SK-N-SH treated with all-trans-retinoic acid at 6 μM for 48 hours (cell line): ENCODE data around the gene CAND2.

ENCODE experiments used
- ATAC-seq: fragments of 200-7000 bp; cut with Tn5 transposase; 3 replicates; pipeline ENCODE4 v1.9.1; 2020; ENCODE audit warnings: mild to moderate bottlenecking, moderate library complexity
- ARNTL ChIP-seq: fragments of 450-650 bp; formaldehyde crosslinking; IDR thresholded peaks from 2 replicates; pipeline ENCODE4 v1.5.0; 2020; ENCODE audit warnings: low read depth, mild to moderate bottlenecking, moderate library complexity, borderline replicate concordance
- BACH2 ChIP-seq: fragments of 250-450 bp; sonication (Bioruptor Pico); IDR thresholded peaks from 2 replicates; pipeline ENCODE4 v1.9.0; 2021; ENCODE audit warnings: mild to moderate bottlenecking, borderline replicate concordance
- CREB5 ChIP-seq: fragments of 250-450 bp; sonication (Bioruptor Pico); IDR thresholded peaks from 2 replicates; pipeline ENCODE4 v1.5.1; 2020; ENCODE audit warnings: low read depth, mild to moderate bottlenecking, moderate library complexity
- CSDC2 ChIP-seq: fragments of 250-450 bp; sonication (Bioruptor Pico); IDR thresholded peaks from 2 replicates; pipeline ENCODE4 v1.5.0; 2020; ENCODE audit warnings: mild to moderate bottlenecking, moderate library complexity
- CSRNP3 ChIP-seq: fragments of 250-450 bp; sonication (Bioruptor Pico); IDR thresholded peaks from 2 replicates; pipeline ENCODE4 v1.5.1; 2021; ENCODE audit warnings: mild to moderate bottlenecking, moderate library complexity
- ESRRG ChIP-seq: fragments of 250-450 bp; sonication (Bioruptor Pico); IDR thresholded peaks from 2 replicates; pipeline ENCODE4 v1.6.1; 2021; ENCODE audit warnings: mild to moderate bottlenecking
- GLIS3 ChIP-seq: fragments of 250-450 bp; sonication (Bioruptor Pico); IDR thresholded peaks from 2 replicates; pipeline ENCODE4 v1.5.0; 2020; ENCODE audit warnings: mild to moderate bottlenecking, moderate library complexity
- ISL1 ChIP-seq: fragments of 250-450 bp; sonication (Bioruptor Pico); IDR thresholded peaks from 2 replicates; pipeline ENCODE4 v2.1.2; 2022; ENCODE audit warnings: mild to moderate bottlenecking, moderate library complexity
- OSR1 ChIP-seq: fragments of 250-450 bp; sonication (Bioruptor Pico); IDR thresholded peaks from 2 replicates; pipeline ENCODE4 v1.8.0; 2022; ENCODE audit warnings: moderate library complexity, mild to moderate bottlenecking, inconsistent platforms
- POU6F1 ChIP-seq: fragments of 250-450 bp; sonication (Bioruptor Pico); IDR thresholded peaks from 2 replicates; pipeline ENCODE4 v1.8.0; 2021; ENCODE audit warnings: low read depth, mild to moderate bottlenecking, moderate library complexity, borderline replicate concordance
- RARB ChIP-seq: fragments of 250-450 bp; sonication (Bioruptor Pico); IDR thresholded peaks from 2 replicates; pipeline ENCODE4 v1.8.0; 2021; ENCODE audit warnings: mild to moderate bottlenecking, moderate library complexity
- SNAI2 ChIP-seq: fragments of 250-450 bp; sonication (Bioruptor Pico); IDR thresholded peaks from 2 replicates; pipeline ENCODE4 v1.5.0; 2020; ENCODE audit warnings: mild to moderate bottlenecking, moderate library complexity
- TOX ChIP-seq: fragments of 250-450 bp; sonication (Bioruptor Pico); IDR thresholded peaks from 2 replicates; pipeline ENCODE4 v1.8.0; 2021; ENCODE audit warnings: mild to moderate bottlenecking, moderate library complexity, borderline replicate concordance
- TSHZ2 ChIP-seq: fragments of 250-450 bp; sonication (Bioruptor Pico); IDR thresholded peaks from 2 replicates; pipeline ENCODE4 v1.5.0; 2020; ENCODE audit warnings: mild to moderate bottlenecking, moderate library complexity
- ZFP3 ChIP-seq: fragments of 250-450 bp; sonication (Bioruptor Pico); IDR thresholded peaks from 2 replicates; pipeline ENCODE4 v1.5.0; 2020; ENCODE audit warnings: mild to moderate bottlenecking, moderate library complexity
- ZFP30 ChIP-seq: fragments of 450-650 bp; formaldehyde crosslinking; IDR thresholded peaks from 2 replicates; pipeline ENCODE4 v1.5.0; 2022; ENCODE audit warnings: mild to moderate bottlenecking, moderate library complexity
- ZNF565 ChIP-seq: fragments of 450-650 bp; formaldehyde crosslinking; conservative IDR thresholded peaks from 2 replicates; pipeline ENCODE4 v1.5.0; 2020; ENCODE audit warnings: low read depth, mild to moderate bottlenecking, moderate library complexity
- ZNF70 ChIP-seq: fragments of 450-650 bp; formaldehyde crosslinking; IDR thresholded peaks from 2 replicates; pipeline ENCODE4 v1.5.0; 2020; ENCODE audit warnings: mild to moderate bottlenecking, moderate library complexity
- ZNF8 ChIP-seq: fragments of 450-650 bp; formaldehyde crosslinking; IDR thresholded peaks from 2 replicates; pipeline ENCODE4 v1.5.0; 2020; ENCODE audit warnings: mild to moderate bottlenecking, moderate library complexity

The CAND2 gene

GRCh38 chr3:12756635-12757034, 39.8 kb upstream of the CAND2 start:
- TF ChIP-seq CSRNP3: no peak
- TF ChIP-seq SNAI2 (CRISPR knock-in tag): no peak
- no peak for TF ChIP-seq POU6F1 (CRISPR knock-in tag)
- no peak for TF ChIP-seq ZNF8 (CRISPR knock-in tag)
- TF ChIP-seq OSR1 (CRISPR knock-in tag): no peak
- no peak for TF ChIP-seq ARNTL (CRISPR knock-in tag)
- no peak for TF ChIP-seq BACH2 (CRISPR knock-in tag)
- no peak for TF ChIP-seq ISL1 (CRISPR knock-in tag)
- no peak for TF ChIP-seq ZNF70 (CRISPR knock-in tag)
- no peak for ATAC-seq

- ATAC-seq: peak; percentile 87
- no peak for TF ChIP-seq SNAI2 (CRISPR knock-in tag)
Observed at GRCh38 chr3:12758025-12758781, 38.3 kb upstream of the CAND2 start.

- TF ChIP-seq TSHZ2 (no peak), ESRRG (CRISPR knock-in tag) (no peak), CSRNP3 (no peak), ZFP3 (CRISPR knock-in tag) (no peak), TOX (CRISPR knock-in tag) (no peak), ZNF8 (CRISPR knock-in tag) (no peak), ISL1 (CRISPR knock-in tag) (no peak), ARNTL (CRISPR knock-in tag) (no peak), ZFP30 (CRISPR knock-in tag) (no peak), RARB (CRISPR knock-in tag) (no peak), CSDC2 (CRISPR knock-in tag) (no peak), ZNF565 (CRISPR knock-in tag) (no peak), CREB5 (no peak), GLIS3 (CRISPR knock-in tag) (no peak), POU6F1 (CRISPR knock-in tag) (no peak), SNAI2 (CRISPR knock-in tag) (no peak), ZNF70 (CRISPR knock-in tag) (no peak)
- no peak for ATAC-seq
Observed at GRCh38 chr3:12759097-12759679, 37.3 kb upstream of the CAND2 start, which contains the start of gene TMEM40. TSS of gene TMEM40 (minus strand) at chr3:12759259. CDS start at chr3:12749832, 9,427 bp downstream.
